Daoy (cell line): ENCODE data around the gene BCL2L2. TPM values are rescaled to one million over a fixed set of nuclear protein-coding genes. Genes with fewer than 3 reads are reported as not detected.
A peak's percentile ranks its signal among the peaks of the same experiment; 100 is the strongest.
"Not testable (repeated sequence)": the region's sequence is repeated elsewhere in the genome, so short reads cannot be mapped to it uniquely, and the experiment has no call there.

Experiments used
- DNase-seq: peaks from one replicate; pipeline ENCODE4 v3.0.0-alpha.2; 2015; ENCODE audit warnings: low read depth
- total RNA-seq: library from RNA; depleted of rRNA; stranded (reverse); fragments of >200 nt; shearing (Covaris generic); gene quantifications from 2 replicates; pipeline ENCODE4 v1.2.3, GENCODE V29; 2014; rRNA removed

BCL2L2 gene
- total RNA-seq = 7.4 and 16.8 TPM in 2 replicates

GRCh38 chr14:23306412-23307145 lies at the start of gene BCL2L2:
BCL2L2 (plus strand) TSS chr14:23306833; CDS start chr14:23307768, 935 bp downstream.
- peak; percentile 97 for DNase-seq

- DNase-seq = no peak
These were observed 48.4 kb upstream of the BCL2L2 start for GRCh38 chr14:23258256-23258655.

GRCh38 chr14:23259426-23259825 lies 47.2 kb upstream of the BCL2L2 start:
- no peak for DNase-seq

DNA sequence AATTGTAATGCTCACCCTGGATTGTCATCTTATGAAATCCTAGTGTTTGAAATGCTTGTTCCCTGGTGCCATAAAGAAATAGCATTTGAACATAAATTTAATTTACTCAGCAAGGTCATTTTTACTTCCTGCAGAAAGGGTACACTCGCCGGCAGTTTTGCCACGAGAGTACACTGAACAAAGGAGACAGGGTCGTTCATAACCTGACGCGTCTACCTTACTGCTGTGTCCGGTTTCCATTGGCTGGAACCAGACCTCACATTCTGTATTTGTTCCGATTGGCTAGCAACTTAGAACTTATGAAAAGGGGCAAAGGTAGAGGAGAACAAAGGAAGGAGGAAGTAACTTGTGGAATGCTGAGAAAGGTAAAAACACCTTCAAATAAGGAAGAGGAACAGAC lies 45.8 kb upstream of the BCL2L2 start:
- not testable (repeated sequence) for DNase-seq

DNA sequence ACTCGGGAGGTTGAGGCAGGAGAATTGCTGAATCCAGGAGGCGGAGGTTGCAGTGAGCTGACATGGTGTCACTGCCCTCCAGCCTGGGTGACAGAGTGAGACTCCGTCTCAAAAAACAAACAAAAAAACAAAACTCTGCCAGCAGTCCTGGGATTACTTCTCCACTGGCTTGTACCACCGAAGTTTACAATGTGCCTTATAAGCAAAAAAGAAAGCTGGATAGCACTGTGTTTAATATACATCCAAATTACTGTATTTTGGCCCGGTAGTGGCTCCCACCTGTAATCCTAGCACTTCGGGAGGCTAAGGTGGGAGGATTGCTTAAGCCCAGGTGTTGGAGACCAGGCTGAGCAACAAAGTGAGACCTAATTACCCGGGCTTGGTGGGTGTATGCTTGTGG lies 37.4 kb upstream of the BCL2L2 start:
- DNase-seq = no peak

GRCh38 chr14:23275412-23275811 lies 31.2 kb upstream of the BCL2L2 start:
- DNase-seq = no peak

DNA sequence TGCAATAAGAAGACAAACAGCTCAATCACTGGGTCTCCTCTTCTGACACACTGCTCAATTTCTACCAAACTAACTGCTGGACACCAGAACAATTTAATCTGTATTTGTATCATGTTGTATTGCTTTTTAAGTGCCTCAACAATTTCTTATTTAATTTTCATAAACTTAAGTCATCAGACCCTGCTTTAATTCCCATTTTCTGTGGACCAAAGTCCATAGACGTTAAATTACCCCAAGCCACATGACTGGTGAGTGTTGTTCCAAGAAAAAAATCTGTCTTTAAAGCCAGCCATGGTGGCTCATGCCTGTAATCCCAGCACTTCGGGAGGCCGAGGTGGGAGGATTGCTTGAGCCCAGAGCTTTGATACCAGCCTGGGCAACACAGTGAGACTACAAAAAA lies 29.4 kb upstream of the BCL2L2 start:
- DNase-seq = no peak

DNA sequence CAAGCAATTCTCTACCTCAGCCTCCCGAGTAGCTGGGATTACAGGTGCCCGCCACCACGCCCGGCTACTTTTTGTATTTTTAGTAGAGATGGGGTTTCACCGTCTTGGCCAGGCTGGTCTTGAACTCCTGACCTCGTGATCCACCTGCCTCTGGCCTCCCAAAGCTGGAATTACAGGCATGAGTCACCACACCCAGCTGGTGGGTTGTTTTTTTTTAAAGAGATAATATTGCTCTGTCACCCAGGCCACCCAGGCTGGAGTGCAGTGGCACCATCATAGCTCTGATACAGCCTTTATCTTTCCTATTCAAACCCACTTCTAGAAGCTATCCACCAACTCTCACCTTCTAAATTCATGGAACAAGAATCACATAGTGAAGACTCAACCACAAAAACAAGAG lies 28.7 kb upstream of the BCL2L2 start:
- DNase-seq = peak; percentile 20

DNA sequence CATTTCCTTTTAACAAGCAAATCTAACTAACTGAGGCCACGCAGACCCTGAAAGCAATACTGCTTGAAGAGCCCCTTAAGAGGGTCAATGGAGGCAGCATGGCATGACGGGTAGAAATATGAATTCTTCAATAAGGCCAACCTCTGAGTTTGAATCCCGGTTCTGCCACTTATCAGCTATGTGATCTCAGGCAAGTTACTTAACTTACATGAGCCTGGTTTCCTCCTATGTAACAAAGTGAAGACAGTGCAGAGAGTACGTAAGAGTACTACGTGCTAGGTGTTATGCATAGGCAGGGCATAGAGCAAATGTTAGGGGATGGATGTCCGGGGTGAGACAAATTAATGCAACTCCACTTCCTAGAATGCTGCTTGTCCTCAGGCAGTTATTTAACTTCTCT lies 25.4 kb upstream of the BCL2L2 start:
- DNase-seq = no peak

- DNase-seq = no peak
These were observed 21.7 kb upstream of the BCL2L2 start for GRCh38 chr14:23284654-23285529.

GRCh38 chr14:23285530-23286019 lies 21.1 kb upstream of the BCL2L2 start:
- no peak for DNase-seq

GRCh38 chr14:23286020-23286901 lies 20.4 kb upstream of the BCL2L2 start, which contains the start of gene HOMEZ:
HOMEZ (minus strand) TSS chr14:23286132; CDS start chr14:23285952, 180 bp downstream.
- DNase-seq = peak; percentile 100

DNA sequence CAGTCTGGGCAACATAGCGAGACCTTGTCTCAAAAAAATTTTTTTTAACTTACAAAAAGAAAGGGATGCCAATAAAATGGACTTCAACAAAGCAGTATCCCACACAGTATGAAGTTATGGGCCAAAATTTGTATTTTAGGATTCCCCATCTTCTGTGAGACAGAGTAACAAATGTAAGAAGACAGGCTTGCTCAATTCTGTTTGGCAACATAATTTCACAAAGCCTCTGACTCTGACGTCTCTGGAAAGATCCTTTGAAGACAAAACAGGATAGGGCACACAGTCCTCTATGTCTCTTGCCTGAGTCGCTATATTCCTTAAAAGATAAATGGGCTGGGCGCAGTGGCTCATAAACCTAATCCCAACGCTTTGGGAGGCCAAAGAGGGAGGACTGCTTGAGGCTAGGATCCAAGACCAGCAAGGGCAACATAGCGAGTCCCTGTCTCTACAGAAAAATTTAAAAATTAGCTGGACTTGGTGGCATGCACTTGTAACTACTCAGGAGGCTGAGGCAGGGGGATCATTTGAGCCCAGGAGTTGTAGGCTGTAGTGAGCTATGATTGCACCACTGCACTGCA lies 19.6 kb upstream of the BCL2L2 start:
- no peak for DNase-seq

GRCh38 chr14:23294734-23295561 lies 11.7 kb upstream of the BCL2L2 start:
- DNase-seq = peak; percentile 53

DNA sequence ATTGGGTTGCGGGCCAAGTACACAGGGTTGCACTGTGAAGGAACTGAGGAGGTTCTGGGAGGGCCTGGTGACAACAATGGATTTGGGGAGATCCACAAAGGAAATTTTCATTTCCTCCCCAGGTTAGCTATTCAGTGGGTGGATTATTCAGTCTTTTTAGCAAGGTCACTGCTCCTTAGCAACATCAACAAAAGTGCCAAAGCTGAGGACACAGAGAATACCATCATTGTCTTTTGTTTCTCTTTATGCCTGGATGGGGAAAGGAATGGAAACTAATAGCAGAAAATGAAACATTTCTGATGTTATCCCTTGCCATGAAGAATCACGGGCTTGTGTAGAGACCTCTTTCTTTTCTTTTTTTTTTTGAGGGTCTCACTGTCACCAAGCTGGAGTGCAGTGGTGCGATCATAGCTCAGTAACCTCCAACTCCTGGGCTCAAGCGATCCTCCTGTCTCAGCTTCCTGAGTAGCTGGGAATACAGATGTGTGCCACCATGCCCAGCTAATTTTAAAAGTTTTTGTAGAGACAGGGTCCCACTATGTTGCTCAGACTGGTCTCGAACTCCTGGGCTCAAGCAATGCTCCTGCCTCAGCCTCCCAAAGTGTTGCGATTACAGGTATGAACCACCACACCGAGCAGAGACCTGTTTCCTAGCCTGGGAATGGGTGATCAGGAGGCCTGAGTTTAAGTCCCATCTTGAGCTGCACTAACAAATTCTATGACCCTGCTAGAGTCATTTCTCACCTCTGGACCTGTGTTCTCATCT lies 10.4 kb upstream of the BCL2L2 start:
- DNase-seq = no peak

DNA sequence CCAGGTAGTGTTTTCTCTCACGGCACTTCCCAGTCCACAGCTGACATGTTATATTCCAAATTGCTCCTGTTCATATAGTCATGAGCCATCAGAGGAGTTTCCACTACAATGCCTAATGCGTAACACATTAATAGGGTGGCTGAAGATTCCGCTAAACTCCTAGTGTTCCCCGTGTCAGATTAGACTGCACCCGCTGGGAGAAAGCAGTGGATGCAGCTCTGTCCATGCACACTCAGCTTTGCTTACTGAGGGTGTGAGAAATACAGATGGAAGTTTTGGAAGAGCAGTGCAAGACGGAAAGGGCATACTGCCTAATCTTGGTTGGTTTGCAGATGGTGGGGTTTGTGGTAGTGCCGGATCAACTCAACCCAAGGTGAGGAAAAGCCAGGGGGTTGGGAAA lies 9.5 kb upstream of the BCL2L2 start:
- DNase-seq = no peak

DNA sequence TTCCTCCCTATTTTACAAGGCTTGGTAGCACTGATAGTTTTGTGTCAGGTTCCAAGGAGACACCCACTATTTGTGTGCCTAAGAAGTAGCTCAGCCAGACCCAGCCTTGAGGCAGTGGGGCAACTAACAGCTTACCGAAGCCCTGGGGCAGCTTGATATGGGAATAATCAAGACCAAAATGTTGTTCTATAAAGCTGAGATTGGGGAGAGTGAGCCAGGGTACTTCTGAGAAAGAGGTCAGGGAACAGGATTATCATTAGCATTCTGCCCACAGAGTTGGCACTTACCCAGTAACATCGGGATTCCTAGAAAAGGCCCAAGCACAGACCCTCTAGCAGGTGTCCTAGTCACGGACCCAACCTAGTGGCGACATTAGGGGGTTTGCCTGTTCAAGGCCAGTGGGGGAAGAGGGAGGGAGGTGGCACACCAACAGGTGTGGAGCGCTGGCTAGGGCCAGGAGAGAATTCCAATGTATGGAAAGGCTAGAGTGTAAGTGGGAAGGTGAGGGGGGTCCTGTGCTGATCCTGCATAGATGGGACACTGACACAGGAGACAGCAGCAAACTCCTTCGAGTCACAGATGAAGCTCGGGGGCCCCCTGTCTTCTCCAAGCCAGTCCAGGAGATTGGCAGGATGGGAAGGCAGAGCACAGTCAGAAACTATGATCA lies 8.9 kb upstream of the BCL2L2 start:
- DNase-seq = no peak

GRCh38 chr14:23299211-23299957 lies 7.2 kb upstream of the BCL2L2 start:
- no peak for DNase-seq
